BE2C (cell line): ENCODE measurements around the gene COA5. TPM values are rescaled to one million over a fixed set of nuclear protein-coding genes. Genes with fewer than 3 reads are reported as not detected.

Experiments
- DNase-seq: peaks from one replicate; pipeline ENCODE4 v3.0.0-alpha.2; 2020
- H3K27me3 ChIP-seq: fragments of 250-450 bp; sonication (Bioruptor Pico); 2 replicates; pipeline ENCODE4 v1.5.1; 2020; ENCODE audit warnings: mild to moderate bottlenecking
- H3K36me3 ChIP-seq: fragments of 250-450 bp; sonication (Bioruptor Pico); 2 replicates; pipeline ENCODE4 v1.5.1; 2020; ENCODE audit warnings: mild to moderate bottlenecking
- H3K4me1 ChIP-seq: fragments of 250-450 bp; sonication (Bioruptor Pico); 2 replicates; pipeline ENCODE4 v1.5.1; 2020
- H3K4me3 ChIP-seq: 2 replicates; pipeline ENCODE4 v1.5.1; 2011; ENCODE audit warnings: low read depth, low read length
- H3K9me3 ChIP-seq: fragments of 250-450 bp; sonication (Bioruptor Pico); 2 replicates; pipeline ENCODE4 v1.5.1; 2020
- polyA plus RNA-seq: library from polyadenylated mRNA; unstranded; fragments of >200 nt; gene quantifications from one replicate; pipeline ENCODE4 v1.2.1, GENCODE V29; 2012; ENCODE audit warnings: low read depth, missing spikeins; ENCODE audit not compliant: insufficient read length, insufficient read depth
- TF ChIP-seq, protein P1 (sequence below): IDR thresholded peaks from 2 replicates; pipeline ENCODE4 v1.5.1; 2012; ENCODE audit warnings: mild to moderate bottlenecking, low read depth, low read length

Gene COA5
- 21.3 TPM for polyA plus RNA-seq

GRCh38 chr2:98608116-98608961 is at the start of gene COA5, which contains the start of gene UNC50:
Gene COA5, minus strand, starts transcription at chr2:98608512. Its CDS starts 107 bp downstream, at chr2:98608405.
Gene UNC50, plus strand, starts transcription at chr2:98608589. Its CDS starts 1,171 bp downstream, at chr2:98609760.
- Histone ChIP-seq H3K4me1 (no peaks in the 10 kb centered on the region), H3K27me3 (no peaks in the 10 kb centered on the region), H3K36me3 (no peaks in the 10 kb centered on the region), H3K9me3 (no peaks in the 10 kb centered on the region), H3K4me3 (peak within 1 kb of the TSS; percentile 87)
- peak; percentile 85 for DNase-seq
- TF ChIP-seq, protein P1, sequence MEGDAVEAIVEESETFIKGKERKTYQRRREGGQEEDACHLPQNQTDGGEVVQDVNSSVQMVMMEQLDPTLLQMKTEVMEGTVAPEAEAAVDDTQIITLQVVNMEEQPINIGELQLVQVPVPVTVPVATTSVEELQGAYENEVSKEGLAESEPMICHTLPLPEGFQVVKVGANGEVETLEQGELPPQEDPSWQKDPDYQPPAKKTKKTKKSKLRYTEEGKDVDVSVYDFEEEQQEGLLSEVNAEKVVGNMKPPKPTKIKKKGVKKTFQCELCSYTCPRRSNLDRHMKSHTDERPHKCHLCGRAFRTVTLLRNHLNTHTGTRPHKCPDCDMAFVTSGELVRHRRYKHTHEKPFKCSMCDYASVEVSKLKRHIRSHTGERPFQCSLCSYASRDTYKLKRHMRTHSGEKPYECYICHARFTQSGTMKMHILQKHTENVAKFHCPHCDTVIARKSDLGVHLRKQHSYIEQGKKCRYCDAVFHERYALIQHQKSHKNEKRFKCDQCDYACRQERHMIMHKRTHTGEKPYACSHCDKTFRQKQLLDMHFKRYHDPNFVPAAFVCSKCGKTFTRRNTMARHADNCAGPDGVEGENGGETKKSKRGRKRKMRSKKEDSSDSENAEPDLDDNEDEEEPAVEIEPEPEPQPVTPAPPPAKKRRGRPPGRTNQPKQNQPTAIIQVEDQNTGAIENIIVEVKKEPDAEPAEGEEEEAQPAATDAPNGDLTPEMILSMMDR, result no peak

- no peak for DNase-seq
- no peaks in the 10 kb centered on the region for H3K4me1 ChIP-seq
- TF ChIP-seq, protein P1, result no peak
- H3K9me3 ChIP-seq, result no peaks in the 10 kb centered on the region
- no peaks in the 10 kb centered on the region for H3K36me3 ChIP-seq
- no peaks in the 10 kb centered on the region for H3K27me3 ChIP-seq
- no peak overlapping the region for H3K4me3 ChIP-seq
Measured at GRCh38 chr2:98656800-98657199, 48.5 kb upstream of the COA5 start.

DNA sequence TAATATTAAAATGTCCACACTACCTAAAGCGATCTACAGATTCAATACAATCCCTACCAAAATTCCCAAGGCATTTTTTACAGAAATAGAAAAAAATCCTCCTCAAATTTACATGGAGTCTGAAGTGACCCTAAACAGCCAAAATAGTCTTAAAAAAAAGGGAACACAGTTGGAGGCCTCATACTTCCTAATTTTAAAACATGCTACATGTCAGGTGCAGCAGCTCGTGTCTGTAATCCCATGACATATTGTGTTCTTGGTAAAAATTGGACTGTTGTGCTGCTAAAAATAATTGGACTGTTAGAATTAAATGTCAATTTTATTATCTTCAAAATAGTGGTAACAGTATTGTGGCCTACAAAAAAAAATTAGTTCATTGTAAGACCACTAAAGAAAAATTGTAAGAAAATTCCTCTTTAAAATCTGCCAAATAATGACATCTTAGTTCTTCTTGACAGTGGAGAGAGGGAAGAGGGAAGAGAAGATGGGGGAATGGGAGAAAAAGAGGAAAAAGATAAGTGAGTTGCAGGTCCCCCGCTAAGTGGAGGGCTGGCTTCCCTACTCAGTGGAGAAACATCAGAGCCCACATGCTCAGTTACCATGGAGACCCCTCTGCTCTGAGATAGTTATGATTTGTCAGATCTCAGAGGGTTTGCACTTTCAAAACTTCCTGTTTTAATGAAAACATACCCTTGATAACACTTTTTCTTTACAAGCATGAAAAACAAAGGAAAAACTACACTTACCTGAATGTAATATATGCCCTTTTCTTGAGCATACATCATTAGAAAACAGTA is 46.6 kb upstream of the COA5 start:
- Histone ChIP-seq H3K36me3 (no peaks in the 10 kb centered on the region), H3K4me1 (no peaks in the 10 kb centered on the region), H3K27me3 (no peaks in the 10 kb centered on the region), H3K4me3 (no peak overlapping the region), H3K9me3 (no peaks in the 10 kb centered on the region)
- DNase-seq, result no peak
- TF ChIP-seq, protein P1, result no peak

GRCh38 chr2:98650998-98651397 is 42.7 kb upstream of the COA5 start:
- Histone ChIP-seq H3K36me3 (no peaks in the 10 kb centered on the region), H3K27me3 (no peaks in the 10 kb centered on the region), H3K4me1 (no peaks in the 10 kb centered on the region), H3K4me3 (no peak overlapping the region), H3K9me3 (no peaks in the 10 kb centered on the region)
- DNase-seq, result no peak
- TF ChIP-seq, protein P1, result no peak

- Histone ChIP-seq H3K36me3 (no peaks in the 10 kb centered on the region), H3K9me3 (no peaks in the 10 kb centered on the region), H3K27me3 (no peaks in the 10 kb centered on the region), H3K4me1 (no peaks in the 10 kb centered on the region), H3K4me3 (no peak overlapping the region)
- no peak for DNase-seq
- TF ChIP-seq, protein P1, result no peak
Measured at GRCh38 chr2:98649992-98650375, 41.7 kb upstream of the COA5 start.
